ENCODE results near the gene MTUS2. TPM values are rescaled to one million over a fixed set of nuclear protein-coding genes. Genes with fewer than 3 reads are reported as not detected.
"Not testable (repeated sequence)": the region's sequence is repeated elsewhere in the genome, so short reads cannot be mapped to it uniquely, and the experiment has no call there.

MTUS2 gene
- total and polyA plus RNA-seq, 2 experiments from 2014 or later, result 3.0 to 4.3 TPM

- Histone ChIP-seq H3K4me3 (no peak overlapping the region), H2AFZ (no peak overlapping the region), H3K4me1 (ENCODE audit: insufficient read depth) (no peaks in the 10 kb centered on the region), H4K20me1 (ENCODE audit: insufficient read depth, poor library complexity, severe bottlenecking) (no peaks in the 10 kb centered on the region), H3K9me3 (ENCODE audit: low read depth) (no peaks in the 10 kb centered on the region), H3K36me3 (replicated peaks; ENCODE audit: insufficient read depth, low read depth) (no peaks in the 10 kb centered on the region), H3K27ac (no peak overlapping the region), H3K27me3 (no peaks in the 10 kb centered on the region), H3K79me2 (no peaks in the 10 kb centered on the region), H3K9me2 (replicated peaks; ENCODE audit: insufficient read depth) (no peaks in the 10 kb centered on the region), H3K4me2 (no peak overlapping the region)
- WGBS (ENCODE audit: low lambda C conversion rate, missing lambda C conversion rate), result 97% methylated on average over 13 of the region's 13 CpGs
- no peak for DNase-seq (ENCODE audit: low spot score)
- TF ChIP-seq EZH2 (IDR thresholded peaks at IDR 0.05; ENCODE audit: borderline replicate concordance) (no peak), EZH2phosphoT487 (IDR thresholded peaks at IDR 0.05; ENCODE audit: low read depth, severe bottlenecking, unreplicated experiment) (no peak)
- TF ChIP-seq, protein P1, sequence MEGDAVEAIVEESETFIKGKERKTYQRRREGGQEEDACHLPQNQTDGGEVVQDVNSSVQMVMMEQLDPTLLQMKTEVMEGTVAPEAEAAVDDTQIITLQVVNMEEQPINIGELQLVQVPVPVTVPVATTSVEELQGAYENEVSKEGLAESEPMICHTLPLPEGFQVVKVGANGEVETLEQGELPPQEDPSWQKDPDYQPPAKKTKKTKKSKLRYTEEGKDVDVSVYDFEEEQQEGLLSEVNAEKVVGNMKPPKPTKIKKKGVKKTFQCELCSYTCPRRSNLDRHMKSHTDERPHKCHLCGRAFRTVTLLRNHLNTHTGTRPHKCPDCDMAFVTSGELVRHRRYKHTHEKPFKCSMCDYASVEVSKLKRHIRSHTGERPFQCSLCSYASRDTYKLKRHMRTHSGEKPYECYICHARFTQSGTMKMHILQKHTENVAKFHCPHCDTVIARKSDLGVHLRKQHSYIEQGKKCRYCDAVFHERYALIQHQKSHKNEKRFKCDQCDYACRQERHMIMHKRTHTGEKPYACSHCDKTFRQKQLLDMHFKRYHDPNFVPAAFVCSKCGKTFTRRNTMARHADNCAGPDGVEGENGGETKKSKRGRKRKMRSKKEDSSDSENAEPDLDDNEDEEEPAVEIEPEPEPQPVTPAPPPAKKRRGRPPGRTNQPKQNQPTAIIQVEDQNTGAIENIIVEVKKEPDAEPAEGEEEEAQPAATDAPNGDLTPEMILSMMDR (IDR thresholded peaks at IDR 0.05; ENCODE audit: poor library complexity), result no peak
Measured at GRCh38 chr13:29204651-29205050, 384.5 kb downstream of the MTUS2 start.

DNA sequence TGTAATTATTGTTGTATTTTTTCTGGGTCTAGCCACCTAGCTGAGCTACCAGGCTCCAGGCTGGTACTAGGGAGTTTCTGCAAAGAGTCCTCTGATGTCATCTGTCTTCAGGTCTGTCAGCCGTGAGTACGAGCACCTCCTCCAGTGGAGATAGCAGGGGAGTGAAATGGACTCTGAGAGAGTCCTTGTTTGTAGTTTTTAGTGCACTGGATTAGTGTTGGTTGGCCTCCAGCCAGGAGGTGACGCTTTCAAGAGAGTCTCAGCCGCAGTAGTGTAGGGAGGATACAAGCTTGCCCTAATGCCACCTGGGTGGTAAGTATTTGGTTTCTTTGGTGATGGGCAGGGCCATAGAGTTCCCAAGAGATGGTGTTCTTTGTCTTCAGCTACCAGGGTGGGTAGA, 390.5 kb downstream of the MTUS2 start:
- Histone ChIP-seq H3K9me3 (ENCODE audit: low read depth) (no peaks in the 10 kb centered on the region), H3K9me2 (replicated peaks; ENCODE audit: insufficient read depth) (no peaks in the 10 kb centered on the region), H3K27me3 (no peaks in the 10 kb centered on the region), H2AFZ (no peak overlapping the region), H3K4me3 (no peak overlapping the region), H3K36me3 (replicated peaks; ENCODE audit: insufficient read depth, low read depth) (no peaks in the 10 kb centered on the region), H3K79me2 (no peaks in the 10 kb centered on the region), H3K27ac (no peak overlapping the region), H3K4me2 (no peak overlapping the region), H3K4me1 (ENCODE audit: insufficient read depth) (no peaks in the 10 kb centered on the region), H4K20me1 (ENCODE audit: insufficient read depth, poor library complexity, severe bottlenecking) (no peaks in the 10 kb centered on the region)
- no peak for TF ChIP-seq EZH2phosphoT487 (IDR thresholded peaks at IDR 0.05; ENCODE audit: low read depth, severe bottlenecking, unreplicated experiment)
- TF ChIP-seq, protein P1 (IDR thresholded peaks at IDR 0.05; ENCODE audit: poor library complexity), result no peak
- TF ChIP-seq EZH2 (IDR thresholded peaks at IDR 0.05; ENCODE audit: borderline replicate concordance), result no peak
- no peak for DNase-seq (ENCODE audit: low spot score)
- 52% methylated on average over 4 of the region's 4 CpGs for WGBS (ENCODE audit: low lambda C conversion rate, missing lambda C conversion rate)

DNA sequence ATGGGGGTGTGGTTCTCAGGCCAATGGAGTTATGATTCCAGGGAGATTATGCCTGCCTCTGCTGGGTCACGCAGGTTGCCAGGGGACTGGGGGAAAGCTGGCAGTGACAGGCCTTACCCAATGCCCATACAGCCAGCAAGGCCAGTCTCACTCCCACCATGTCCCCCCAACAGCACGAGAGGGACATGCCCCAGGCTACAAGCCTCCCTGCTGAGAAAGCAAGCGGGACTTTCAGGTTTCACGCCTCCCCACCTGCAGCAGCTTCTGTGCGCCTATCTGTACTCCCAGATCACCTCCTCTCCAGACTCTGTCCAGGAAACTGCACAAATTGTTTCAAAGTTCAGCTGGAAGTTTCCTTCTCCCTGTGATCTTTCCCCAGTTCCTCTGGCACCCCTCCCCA, 391.0 kb downstream of the MTUS2 start:
- H3K79me2 ChIP-seq; H3K27ac ChIP-seq; H3K4me3 ChIP-seq; DNase-seq (ENCODE audit: low spot score); H3K4me1 ChIP-seq (ENCODE audit: insufficient read depth); H3K36me3 ChIP-seq (replicated peaks; ENCODE audit: insufficient read depth, low read depth); H4K20me1 ChIP-seq (ENCODE audit: insufficient read depth, poor library complexity, severe bottlenecking); H3K4me2 ChIP-seq; H3K9me3 ChIP-seq (ENCODE audit: low read depth); H2AFZ ChIP-seq; H3K27me3 ChIP-seq; H3K9me2 ChIP-seq (replicated peaks; ENCODE audit: insufficient read depth): not testable (repeated sequence)
- 86% methylated on average over 5 of the region's 5 CpGs for WGBS (ENCODE audit: low lambda C conversion rate, missing lambda C conversion rate)

- Histone ChIP-seq H4K20me1 (ENCODE audit: insufficient read depth, poor library complexity, severe bottlenecking) (no peaks in the 10 kb centered on the region), H3K4me3 (no peak overlapping the region), H3K27ac (no peak overlapping the region), H3K9me3 (ENCODE audit: low read depth) (no peaks in the 10 kb centered on the region), H3K36me3 (replicated peaks; ENCODE audit: insufficient read depth, low read depth) (no peaks in the 10 kb centered on the region), H2AFZ (no peak overlapping the region), H3K4me2 (no peak overlapping the region), H3K9me2 (replicated peaks; ENCODE audit: insufficient read depth) (no peaks in the 10 kb centered on the region), H3K27me3 (no peaks in the 10 kb centered on the region), H3K79me2 (no peaks in the 10 kb centered on the region), H3K4me1 (ENCODE audit: insufficient read depth) (no peaks in the 10 kb centered on the region)
- TF ChIP-seq, protein P1 (IDR thresholded peaks at IDR 0.05; ENCODE audit: poor library complexity), result no peak
- TF ChIP-seq EZH2 (IDR thresholded peaks at IDR 0.05; ENCODE audit: borderline replicate concordance), result no peak
- TF ChIP-seq EZH2phosphoT487 (IDR thresholded peaks at IDR 0.05; ENCODE audit: low read depth, severe bottlenecking, unreplicated experiment), result no peak
- DNase-seq (ENCODE audit: low spot score), result no peak
- 80% methylated on average over 5 of the region's 5 CpGs for WGBS (ENCODE audit: low lambda C conversion rate, missing lambda C conversion rate)
Measured at GRCh38 chr13:29222458-29222857, 402.3 kb downstream of the MTUS2 start.

Data from hepatocyte (in vitro differentiated cells).